Measurements from ENCODE around the gene PRKAG3. TPM values are rescaled to one million over a fixed set of nuclear protein-coding genes. Genes with fewer than 3 reads are reported as not detected.

Gene PRKAG3
- total and polyA plus RNA-seq, 4 donors: 0.08 TPM; not detected in 3

DNA sequence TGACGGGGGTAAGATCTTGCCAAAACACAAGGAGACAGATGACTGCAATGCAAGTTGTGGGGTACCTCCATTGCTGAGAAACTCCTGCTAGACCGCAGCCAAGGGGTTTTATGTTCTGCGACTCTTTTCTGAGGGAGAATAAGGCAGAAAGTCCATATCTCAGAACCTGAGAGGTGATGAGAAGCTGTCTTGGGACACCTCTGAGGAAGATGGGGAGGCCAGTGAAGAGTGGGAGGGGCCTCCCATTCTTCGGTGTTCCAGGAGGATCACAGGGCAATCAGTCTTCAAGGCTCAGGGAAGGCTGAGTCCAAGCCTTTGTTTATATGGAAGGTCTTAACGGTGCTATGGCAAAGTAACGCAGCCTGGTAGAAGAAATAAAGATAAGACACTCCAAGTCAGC, 31.6 kb downstream of the PRKAG3 start:
- Histone ChIP-seq H3K27ac (ENCODE audit: low read depth in 1 of 2, low read length in 2 of 2) (no peak overlapping the region), H3K27me3 (ENCODE audit: control insufficient read depth in 4 of 4, insufficient read depth in 4 of 4, low read length in 3 of 4) (no peaks in the 10 kb centered on the region), H3K36me3 (ENCODE audit: control insufficient read depth in 4 of 4, insufficient read depth in 3 of 4, low read depth in 1 of 4, low read length in 3 of 4) (peaks cover 0 to 4% (median 1%) of the 10 kb centered on the region in 4 donors), H3K4me1 (ENCODE audit: control insufficient read depth in 4 of 4, insufficient read depth in 4 of 4, low read length in 3 of 4) (peaks cover 0 to 6% (median 2%) of the 10 kb centered on the region in 4 donors), H3K9ac (ENCODE audit: low read depth in 1 of 2, low read length in 2 of 2) (no peak overlapping the region), H3K9me3 (ENCODE audit: control insufficient read depth in 4 of 4, low read length in 3 of 4) (no peaks in the 10 kb centered on the region), H3K4me3 (ENCODE audit: low read depth in 1 of 3, low read length in 3 of 3) (no peak overlapping the region)
- WGBS: 79% methylated on average over 6 of the region's 6 CpGs
- TF ChIP-seq, protein P1, sequence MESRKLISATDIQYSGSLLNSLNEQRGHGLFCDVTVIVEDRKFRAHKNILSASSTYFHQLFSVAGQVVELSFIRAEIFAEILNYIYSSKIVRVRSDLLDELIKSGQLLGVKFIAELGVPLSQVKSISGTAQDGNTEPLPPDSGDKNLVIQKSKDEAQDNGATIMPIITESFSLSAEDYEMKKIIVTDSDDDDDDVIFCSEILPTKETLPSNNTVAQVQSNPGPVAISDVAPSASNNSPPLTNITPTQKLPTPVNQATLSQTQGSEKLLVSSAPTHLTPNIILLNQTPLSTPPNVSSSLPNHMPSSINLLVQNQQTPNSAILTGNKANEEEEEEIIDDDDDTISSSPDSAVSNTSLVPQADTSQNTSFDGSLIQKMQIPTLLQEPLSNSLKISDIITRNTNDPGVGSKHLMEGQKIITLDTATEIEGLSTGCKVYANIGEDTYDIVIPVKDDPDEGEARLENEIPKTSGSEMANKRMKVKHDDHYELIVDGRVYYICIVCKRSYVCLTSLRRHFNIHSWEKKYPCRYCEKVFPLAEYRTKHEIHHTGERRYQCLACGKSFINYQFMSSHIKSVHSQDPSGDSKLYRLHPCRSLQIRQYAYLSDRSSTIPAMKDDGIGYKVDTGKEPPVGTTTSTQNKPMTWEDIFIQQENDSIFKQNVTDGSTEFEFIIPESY (IDR thresholded peaks at IDR 0.05): no peak
- TF ChIP-seq, protein P2, sequence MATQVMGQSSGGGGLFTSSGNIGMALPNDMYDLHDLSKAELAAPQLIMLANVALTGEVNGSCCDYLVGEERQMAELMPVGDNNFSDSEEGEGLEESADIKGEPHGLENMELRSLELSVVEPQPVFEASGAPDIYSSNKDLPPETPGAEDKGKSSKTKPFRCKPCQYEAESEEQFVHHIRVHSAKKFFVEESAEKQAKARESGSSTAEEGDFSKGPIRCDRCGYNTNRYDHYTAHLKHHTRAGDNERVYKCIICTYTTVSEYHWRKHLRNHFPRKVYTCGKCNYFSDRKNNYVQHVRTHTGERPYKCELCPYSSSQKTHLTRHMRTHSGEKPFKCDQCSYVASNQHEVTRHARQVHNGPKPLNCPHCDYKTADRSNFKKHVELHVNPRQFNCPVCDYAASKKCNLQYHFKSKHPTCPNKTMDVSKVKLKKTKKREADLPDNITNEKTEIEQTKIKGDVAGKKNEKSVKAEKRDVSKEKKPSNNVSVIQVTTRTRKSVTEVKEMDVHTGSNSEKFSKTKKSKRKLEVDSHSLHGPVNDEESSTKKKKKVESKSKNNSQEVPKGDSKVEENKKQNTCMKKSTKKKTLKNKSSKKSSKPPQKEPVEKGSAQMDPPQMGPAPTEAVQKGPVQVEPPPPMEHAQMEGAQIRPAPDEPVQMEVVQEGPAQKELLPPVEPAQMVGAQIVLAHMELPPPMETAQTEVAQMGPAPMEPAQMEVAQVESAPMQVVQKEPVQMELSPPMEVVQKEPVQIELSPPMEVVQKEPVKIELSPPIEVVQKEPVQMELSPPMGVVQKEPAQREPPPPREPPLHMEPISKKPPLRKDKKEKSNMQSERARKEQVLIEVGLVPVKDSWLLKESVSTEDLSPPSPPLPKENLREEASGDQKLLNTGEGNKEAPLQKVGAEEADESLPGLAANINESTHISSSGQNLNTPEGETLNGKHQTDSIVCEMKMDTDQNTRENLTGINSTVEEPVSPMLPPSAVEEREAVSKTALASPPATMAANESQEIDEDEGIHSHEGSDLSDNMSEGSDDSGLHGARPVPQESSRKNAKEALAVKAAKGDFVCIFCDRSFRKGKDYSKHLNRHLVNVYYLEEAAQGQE (IDR thresholded peaks at IDR 0.05): no peak
- no peak for TF ChIP-seq HNF4A (conservative IDR thresholded peaks at IDR 0.05)
- TF ChIP-seq, protein P3, sequence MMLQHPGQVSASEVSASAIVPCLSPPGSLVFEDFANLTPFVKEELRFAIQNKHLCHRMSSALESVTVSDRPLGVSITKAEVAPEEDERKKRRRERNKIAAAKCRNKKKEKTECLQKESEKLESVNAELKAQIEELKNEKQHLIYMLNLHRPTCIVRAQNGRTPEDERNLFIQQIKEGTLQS (IDR thresholded peaks at IDR 0.05): no peak
- no peak for TF ChIP-seq FOXA2 (IDR thresholded peaks at IDR 0.05)
- no peak for TF ChIP-seq GABPA (IDR thresholded peaks at IDR 0.05 in 1 of 2, conservative IDR thresholded peaks at IDR 0.05 in 1 of 2)
- no peak for TF ChIP-seq HNF4G (IDR thresholded peaks at IDR 0.05)
- TF ChIP-seq JUND (IDR thresholded peaks at IDR 0.05): no peak
- TF ChIP-seq, protein P4, sequence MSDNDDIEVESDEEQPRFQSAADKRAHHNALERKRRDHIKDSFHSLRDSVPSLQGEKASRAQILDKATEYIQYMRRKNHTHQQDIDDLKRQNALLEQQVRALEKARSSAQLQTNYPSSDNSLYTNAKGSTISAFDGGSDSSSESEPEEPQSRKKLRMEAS (IDR thresholded peaks at IDR 0.05): no peak
- TF ChIP-seq NR2F2 (IDR thresholded peaks at IDR 0.05): no peak
- no peak for TF ChIP-seq RXRA (IDR thresholded peaks at IDR 0.05)
- no peak for TF ChIP-seq TAF1 (conservative IDR thresholded peaks at IDR 0.05)
- no peak for TF ChIP-seq FOXA1 (IDR thresholded peaks at IDR 0.05)
- no peak for TF ChIP-seq RAD21 (IDR thresholded peaks at IDR 0.05)
- TF ChIP-seq SP1 (IDR thresholded peaks at IDR 0.05): no peak
- TF ChIP-seq, protein P5, sequence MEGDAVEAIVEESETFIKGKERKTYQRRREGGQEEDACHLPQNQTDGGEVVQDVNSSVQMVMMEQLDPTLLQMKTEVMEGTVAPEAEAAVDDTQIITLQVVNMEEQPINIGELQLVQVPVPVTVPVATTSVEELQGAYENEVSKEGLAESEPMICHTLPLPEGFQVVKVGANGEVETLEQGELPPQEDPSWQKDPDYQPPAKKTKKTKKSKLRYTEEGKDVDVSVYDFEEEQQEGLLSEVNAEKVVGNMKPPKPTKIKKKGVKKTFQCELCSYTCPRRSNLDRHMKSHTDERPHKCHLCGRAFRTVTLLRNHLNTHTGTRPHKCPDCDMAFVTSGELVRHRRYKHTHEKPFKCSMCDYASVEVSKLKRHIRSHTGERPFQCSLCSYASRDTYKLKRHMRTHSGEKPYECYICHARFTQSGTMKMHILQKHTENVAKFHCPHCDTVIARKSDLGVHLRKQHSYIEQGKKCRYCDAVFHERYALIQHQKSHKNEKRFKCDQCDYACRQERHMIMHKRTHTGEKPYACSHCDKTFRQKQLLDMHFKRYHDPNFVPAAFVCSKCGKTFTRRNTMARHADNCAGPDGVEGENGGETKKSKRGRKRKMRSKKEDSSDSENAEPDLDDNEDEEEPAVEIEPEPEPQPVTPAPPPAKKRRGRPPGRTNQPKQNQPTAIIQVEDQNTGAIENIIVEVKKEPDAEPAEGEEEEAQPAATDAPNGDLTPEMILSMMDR (IDR thresholded peaks at IDR 0.05; ENCODE audit: low read depth, low read length, missing input control): no peak
- no peak for TF ChIP-seq YY1 (IDR thresholded peaks at IDR 0.05)
- TF ChIP-seq EGR1 (IDR thresholded peaks at IDR 0.05; ENCODE audit: low read depth in 2 of 2): no peak
- no peak for DNase-seq (ENCODE audit: low spot score)
